Aorta (tissue), 5 donors: ENCODE results near the gene DNAJC12. TPM values are rescaled to one million over a fixed set of nuclear protein-coding genes. Genes with fewer than 3 reads are reported as not detected.

Experiments
- ATAC-seq: fragments of 200-7000 bp; cut with Tn5 transposase; one replicate; pipeline ENCODE4 v1.9.1; 2022; ENCODE audit warnings: moderate library complexity; ENCODE audit not compliant: low FRiP score
- DNase-seq, 2 donors: peaks; one replicate each; pipeline ENCODE4 v3.0.0-alpha.2; 2020
- H3K27ac ChIP-seq, 2 donors: one replicate each; pipeline ENCODE4 v1.5.1; 2013; ENCODE audit warnings: low read length in 2 of 2, mild to moderate bottlenecking in 2 of 2, moderate library complexity in 2 of 2, control low read depth in 1 of 2, inconsistent platforms in 1 of 2, low read depth in 1 of 2
- H3K27me3 ChIP-seq, 2 donors: one replicate each; pipeline ENCODE4 v1.6.1; 2013; ENCODE audit warnings: control low read depth in 1 of 2, low read length in 1 of 2, mild to moderate bottlenecking in 1 of 2, moderate library complexity in 1 of 2; ENCODE audit not compliant: insufficient read depth in 2 of 2, control insufficient read depth in 1 of 2
- H3K36me3 ChIP-seq, 2 donors: one replicate each; pipeline ENCODE4 v1.6.1; 2013; ENCODE audit warnings: control low read depth in 1 of 2, low read length in 1 of 2, mild to moderate bottlenecking in 1 of 2; ENCODE audit not compliant: insufficient read depth in 2 of 2, control insufficient read depth in 1 of 2
- H3K4me1 ChIP-seq, 2 donors: one replicate each; pipeline ENCODE4 v1.6.1; 2013; ENCODE audit warnings: low read length in 2 of 2, control low read depth in 1 of 2, mild to moderate bottlenecking in 1 of 2, moderate library complexity in 1 of 2; ENCODE audit not compliant: insufficient read depth in 2 of 2, control insufficient read depth in 1 of 2
- H3K4me3 ChIP-seq, 2 donors: one replicate each; pipeline ENCODE4 v1.5.1; 2013; ENCODE audit warnings: low read length in 2 of 2, control low read depth in 1 of 2, mild to moderate bottlenecking in 1 of 2
- H3K9me3 ChIP-seq: one replicate; pipeline ENCODE4 v1.6.1; 2013; ENCODE audit warnings: mild to moderate bottlenecking, low read length; ENCODE audit not compliant: control insufficient read depth
- WGBS, 2 donors: extraction: QIAGEN DNeasy Blood & Tissue Kit; methylation state at CpG; one replicate each; pipeline ENCODE4 v1.1.7; 2013; 5-methylcytosine and 5-hydroxymethylcytosine counted together
- intact Hi-C, 2 donors: fragments of 100-400 bp; cut with DNase I; formaldehyde crosslinking; loops; one replicate each; pipeline versions ENCODE4 v1.14.2 to v1.15.0; 2022
- polyA plus RNA-seq, 2 donors: library from polyadenylated mRNA; stranded (reverse); fragments of 200-250 nt; gene quantifications; one replicate each; pipeline ENCODE4 v1.2.3, GENCODE V29; 2013
- total RNA-seq, 2 donors: library from RNA; stranded (reverse); fragmentation: NEBNext Ultra II Directional; extraction: Animal tissue kit (Norgen Biotek cat#: 25700); gene quantifications; one replicate each; pipeline ENCODE4 v1.2.1, GENCODE V29; 2021
- donor health status: healthy with polysubstance abuse.
- donor health status: Bipolar disorder and iron deficiency.
- donor health status: DM: no; HTN: no; CAD: no.
- donor health status: DM: no; HTN: no; CAD: no.
- donor health status: DM: yes; HTN: yes; CAD: no.

Gene DNAJC12
- total and polyA plus RNA-seq, 4 donors, result 1.7 to 4.4 (median 3.0) TPM

- DNase-seq (no peak), ATAC-seq (no peak)
- intact Hi-C loops, result no loop called here
- H3K27ac ChIP-seq, result no peak overlapping the region
- H3K4me1 ChIP-seq, result no peaks in the 10 kb centered on the region
- no peaks in the 10 kb centered on the region for H3K27me3 ChIP-seq
- H3K9me3 ChIP-seq, result no peaks in the 10 kb centered on the region
- no peaks in the 10 kb centered on the region for H3K36me3 ChIP-seq
- H3K4me3 ChIP-seq, result no peak overlapping the region
Measured at GRCh38 chr10:67792653-67793052, 45.3 kb downstream of the DNAJC12 start.

GRCh38 chr10:67790534-67791408 lies 47.2 kb downstream of the DNAJC12 start:
- 53 to 63% methylated on average over 6 of the region's 6 CpGs for WGBS, 2 donors
- Histone ChIP-seq H3K4me1 (no peaks in the 10 kb centered on the region), H3K36me3 (no peaks in the 10 kb centered on the region), H3K27ac (no peak overlapping the region), H3K4me3 (no peak overlapping the region), H3K27me3 (no peaks in the 10 kb centered on the region), H3K9me3 (no peaks in the 10 kb centered on the region)
- intact Hi-C loops, result no loop called here
- DNase-seq (no peak), ATAC-seq (no peak)

- DNase-seq, result no peak
- intact Hi-C loops, result no loop called here
Measured at GRCh38 chr10:67789769-67790168, 48.2 kb downstream of the DNAJC12 start.

GRCh38 chr10:67788028-67788886 lies 49.7 kb downstream of the DNAJC12 start:
- intact Hi-C loops, result no loop called here
- peak; percentile 72 to 77 for DNase-seq

More at GRCh38 chr10:67789769-67790168, 48.2 kb downstream of the DNAJC12 start:
- H3K4me3 ChIP-seq, result no peak overlapping the region
- no peak for ATAC-seq
- H3K4me1 ChIP-seq, result no peaks in the 10 kb centered on the region
- H3K27ac ChIP-seq, result no peak overlapping the region
- no peaks in the 10 kb centered on the region for H3K27me3 ChIP-seq
- H3K36me3 ChIP-seq, result no peaks in the 10 kb centered on the region
- WGBS, 2 donors, result 95 to 99% methylated on average over 2 of the region's 2 CpGs
- no peaks in the 10 kb centered on the region for H3K9me3 ChIP-seq

GRCh38 chr10:67785098-67785497 lies 52.9 kb downstream of the DNAJC12 start:
- WGBS, 2 donors, result 88 to 95% methylated on average over 1 of the region's 1 CpG
- no peaks in the 10 kb centered on the region for H3K27me3 ChIP-seq
- H3K27ac ChIP-seq, result no peak overlapping the region
- no peak overlapping the region for H3K4me3 ChIP-seq
- DNase-seq (no peak), ATAC-seq (no peak)
- H3K36me3 ChIP-seq, result no peaks in the 10 kb centered on the region
- intact Hi-C loops, result no loop called here
- H3K9me3 ChIP-seq, result no peaks in the 10 kb centered on the region
- no peaks in the 10 kb centered on the region for H3K4me1 ChIP-seq

More at GRCh38 chr10:67788028-67788886, 49.7 kb downstream of the DNAJC12 start:
- no peak for ATAC-seq
- WGBS, 2 donors, result 61 to 64% methylated on average over 15 of the region's 15 CpGs
- Histone ChIP-seq H3K9me3 (no peaks in the 10 kb centered on the region), H3K36me3 (no peaks in the 10 kb centered on the region), H3K27ac (no peak overlapping the region), H3K4me1 (no peaks in the 10 kb centered on the region), H3K4me3 (no peak overlapping the region), H3K27me3 (no peaks in the 10 kb centered on the region)

- no peaks in the 10 kb centered on the region for H3K4me1 ChIP-seq
- H3K36me3 ChIP-seq, result no peaks in the 10 kb centered on the region
- no peaks in the 10 kb centered on the region for H3K9me3 ChIP-seq
- no peak overlapping the region for H3K27ac ChIP-seq
- no peak for ATAC-seq
- no peak overlapping the region for H3K4me3 ChIP-seq
- no peaks in the 10 kb centered on the region for H3K27me3 ChIP-seq
- no peak for DNase-seq
- WGBS, 2 donors, result 29 to 30% methylated on average over 3 of the region's 3 CpGs
- intact Hi-C loops, result loop anchor here in 1 of 2 donors (5.0 kb wide), 1 partner anchor 87 kb away; the partner anchor contains the start of gene CTNNA3
Measured at GRCh38 chr10:67784474-67784873, 53.5 kb downstream of the DNAJC12 start.

GRCh38 chr10:67783606-67784294 lies 54.2 kb downstream of the DNAJC12 start:
- Histone ChIP-seq H3K27me3 (no peaks in the 10 kb centered on the region), H3K4me3 (no peak overlapping the region), H3K36me3 (no peaks in the 10 kb centered on the region), H3K4me1 (no peaks in the 10 kb centered on the region), H3K27ac (no peak overlapping the region), H3K9me3 (no peaks in the 10 kb centered on the region)
- ATAC-seq, result no peak
- DNase-seq, result no peak
- intact Hi-C loops, result loop anchor here in 1 of 2 donors (5.0 kb wide), 1 partner anchor 86 kb away; the partner anchor contains the start of gene CTNNA3
- 90 to 92% methylated on average over 5 of the region's 5 CpGs for WGBS, 2 donors

GRCh38 chr10:67782530-67782929 lies 55.5 kb downstream of the DNAJC12 start:
- intact Hi-C loops, result loop anchor here in 1 of 2 donors (5.0 kb wide), 1 partner anchor 85 kb away; the partner anchor contains the start of gene CTNNA3

More at GRCh38 chr10:67782530-67782929, 55.5 kb downstream of the DNAJC12 start:
- H3K36me3 ChIP-seq, result no peaks in the 10 kb centered on the region
- no peak for DNase-seq
- H3K4me3 ChIP-seq, result no peak overlapping the region
- H3K27ac ChIP-seq, result no peak overlapping the region
- H3K9me3 ChIP-seq, result no peaks in the 10 kb centered on the region
- ATAC-seq, result no peak
- H3K4me1 ChIP-seq, result no peaks in the 10 kb centered on the region
- WGBS, 2 donors, result 67 to 69% methylated on average over 2 of the region's 2 CpGs
- H3K27me3 ChIP-seq, result no peaks in the 10 kb centered on the region
